HG02973 (cell line): Measurements from ENCODE around the gene RPL41.
A peak's percentile ranks its signal among the peaks of the same experiment; 100 is the strongest.
"Not testable (repeated sequence)": the region's sequence is repeated elsewhere in the genome, so short reads cannot be mapped to it uniquely, and the experiment has no call there.

Experiments used
- ATAC-seq: cut with Tn5 transposase; IDR thresholded peaks from one replicate; pipeline ENCODE4 v1.9.1; 2021; ENCODE audit warnings: moderate library complexity; ENCODE audit not compliant: unreplicated experiment

RPL41 gene

GRCh38 chr12:56153678-56154065, 37.2 kb downstream of the RPL41 start:
- ATAC-seq = no peak

GRCh38 chr12:56154246-56154771, 37.9 kb downstream of the RPL41 start:
- ATAC-seq = no peak

DNA sequence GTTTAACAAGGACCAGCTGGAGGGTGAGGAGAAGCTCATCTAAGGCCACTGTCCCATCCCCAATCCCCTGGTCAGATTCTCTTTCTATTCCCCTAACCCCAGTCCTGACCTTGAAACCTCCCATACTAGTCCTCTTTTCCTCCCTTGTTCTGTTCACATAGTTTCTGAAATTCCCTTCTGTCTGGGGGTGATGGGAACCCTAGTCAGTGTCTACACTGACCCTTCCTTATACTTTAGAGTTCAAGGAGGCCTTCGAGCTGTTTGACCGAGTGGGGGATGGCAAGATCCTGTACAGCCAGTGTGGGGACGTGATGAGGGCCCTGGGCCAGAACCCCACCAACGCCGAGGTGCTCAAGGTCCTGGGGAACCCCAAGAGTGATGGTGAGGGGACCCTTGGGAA, 38.4 kb downstream of the RPL41 start:
- no peak for ATAC-seq

DNA sequence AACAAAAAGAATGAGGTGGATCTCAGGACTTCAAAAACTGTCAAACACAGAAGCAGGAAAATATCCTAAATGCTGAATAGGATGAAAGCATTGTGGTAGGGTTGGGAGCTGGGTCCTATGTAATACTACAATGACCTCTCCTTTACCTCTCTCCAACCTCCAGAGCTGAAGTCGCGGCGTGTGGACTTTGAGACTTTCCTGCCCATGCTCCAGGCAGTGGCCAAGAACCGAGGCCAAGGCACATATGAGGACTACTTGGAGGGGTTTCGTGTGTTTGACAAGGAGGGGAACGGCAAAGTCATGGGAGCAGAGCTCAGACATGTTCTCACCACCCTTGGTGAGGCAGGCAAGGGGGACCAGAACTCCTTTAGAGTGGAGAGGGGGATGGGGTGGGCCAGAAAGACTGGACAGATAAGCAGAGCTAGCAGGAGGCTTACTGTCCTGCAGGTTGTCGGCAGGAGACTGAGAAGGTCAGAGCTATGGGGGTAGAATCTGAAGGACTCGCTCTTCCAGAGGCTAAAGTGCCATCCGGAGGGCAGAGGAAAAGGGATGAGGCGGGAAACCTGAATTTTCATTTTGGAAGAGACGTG, 38.9 kb downstream of the RPL41 start:
- ATAC-seq = no peak

GRCh38 chr12:56156464-56157200, 40.2 kb downstream of the RPL41 start:
- ATAC-seq = not testable (repeated sequence)

GRCh38 chr12:56157201-56158028, 41.0 kb downstream of the RPL41 start:
- peak; percentile 35 for ATAC-seq

DNA sequence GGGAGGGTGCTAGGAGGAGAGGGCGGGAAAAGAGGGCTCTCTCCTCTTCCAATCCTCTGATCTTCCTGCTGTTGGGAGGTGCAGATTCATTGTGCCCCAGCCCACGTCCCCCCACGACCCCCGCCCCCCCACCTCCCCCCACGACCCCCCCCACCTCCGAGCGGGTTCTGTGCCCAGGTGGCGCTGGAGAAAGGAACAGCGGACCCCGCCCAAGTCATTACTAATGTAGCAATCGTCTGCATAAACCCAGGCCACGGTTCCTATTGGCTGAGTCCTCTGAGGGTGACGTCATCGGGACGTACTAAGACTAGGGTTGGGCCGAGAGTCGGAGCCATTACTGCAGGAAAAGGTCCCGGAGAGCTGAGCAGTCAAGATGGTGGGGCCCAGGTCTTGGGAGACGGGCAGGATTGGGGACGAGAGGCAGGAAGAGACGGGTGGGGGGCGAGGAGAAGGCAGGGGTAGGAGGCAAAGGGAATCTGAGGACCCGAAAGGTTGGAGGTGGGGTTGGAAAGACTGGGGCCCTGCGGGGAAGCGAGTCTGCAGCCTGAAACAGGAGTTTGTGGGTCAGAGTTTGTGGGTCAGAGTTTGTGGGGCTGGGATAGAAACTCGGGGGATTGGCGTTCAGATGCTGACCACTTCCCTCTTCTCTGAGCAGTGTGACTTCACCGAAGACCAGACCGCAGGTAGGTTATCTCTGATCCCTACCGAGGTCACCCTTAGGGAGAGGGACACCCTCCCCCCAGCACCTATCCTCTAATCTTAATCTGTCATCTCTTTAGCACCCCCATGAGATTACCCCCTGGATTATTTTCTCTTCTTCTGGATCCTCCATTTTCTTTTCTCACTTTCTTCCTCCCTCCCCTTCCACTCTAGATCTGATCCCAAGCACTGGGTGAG, 41.8 kb downstream of the RPL41 start, which contains the start of gene MYL6:
Gene MYL6, plus strand, starts transcription at position 331 of the 897 bp plus-strand sequence. Its CDS starts 43 bp downstream, at position 374.
- peak; percentile 73 for ATAC-seq

- ATAC-seq = no peak
Measured at GRCh38 chr12:56158926-56159461, 42.6 kb downstream of the RPL41 start.

GRCh38 chr12:56159482-56160192, 43.2 kb downstream of the RPL41 start:
- ATAC-seq = no peak

GRCh38 chr12:56160193-56160763, 43.8 kb downstream of the RPL41 start:
- ATAC-seq = no peak

- ATAC-seq = no peak
Measured at GRCh38 chr12:56160894-56161689, 44.7 kb downstream of the RPL41 start.

- ATAC-seq = no peak
Measured at GRCh38 chr12:56161690-56162351, 45.4 kb downstream of the RPL41 start.

GRCh38 chr12:56162468-56163290, 46.2 kb downstream of the RPL41 start:
- ATAC-seq = no peak

GRCh38 chr12:56163533-56164344, 47.3 kb downstream of the RPL41 start:
- no peak for ATAC-seq

DNA sequence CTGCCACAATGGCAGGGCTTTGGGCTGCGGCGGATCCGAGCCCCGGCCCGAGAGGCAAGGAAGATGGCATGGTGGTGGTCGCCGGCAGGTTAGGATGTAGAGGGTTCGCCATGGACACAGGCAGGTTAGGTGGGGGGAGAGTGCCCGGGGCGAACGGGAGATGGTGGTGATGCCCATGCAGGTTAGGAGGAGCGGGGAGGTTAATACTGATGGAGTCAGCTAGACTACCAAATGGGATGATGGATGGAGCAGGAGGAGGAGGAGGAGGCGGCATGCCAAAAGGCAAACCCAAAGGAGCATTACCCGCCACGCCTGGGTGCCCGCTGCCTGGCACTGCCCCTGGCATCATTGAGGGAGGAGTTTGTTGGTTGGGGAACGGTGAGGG, 47.9 kb downstream of the RPL41 start:
- no peak for ATAC-seq

- ATAC-seq = no peak
Measured at GRCh38 chr12:56165369-56165768, 48.9 kb downstream of the RPL41 start.
